Fibroblast of skin of right quadriceps (primary cell): ENCODE results near the gene CZIB.
"Not testable (repeated sequence)": the region's sequence is repeated elsewhere in the genome, so short reads cannot be mapped to it uniquely, and the experiment has no call there.

Source experiments
- DNase-seq: peaks from one replicate; pipeline ENCODE4 v3.0.0-alpha.2; 2013

Gene CZIB

DNA sequence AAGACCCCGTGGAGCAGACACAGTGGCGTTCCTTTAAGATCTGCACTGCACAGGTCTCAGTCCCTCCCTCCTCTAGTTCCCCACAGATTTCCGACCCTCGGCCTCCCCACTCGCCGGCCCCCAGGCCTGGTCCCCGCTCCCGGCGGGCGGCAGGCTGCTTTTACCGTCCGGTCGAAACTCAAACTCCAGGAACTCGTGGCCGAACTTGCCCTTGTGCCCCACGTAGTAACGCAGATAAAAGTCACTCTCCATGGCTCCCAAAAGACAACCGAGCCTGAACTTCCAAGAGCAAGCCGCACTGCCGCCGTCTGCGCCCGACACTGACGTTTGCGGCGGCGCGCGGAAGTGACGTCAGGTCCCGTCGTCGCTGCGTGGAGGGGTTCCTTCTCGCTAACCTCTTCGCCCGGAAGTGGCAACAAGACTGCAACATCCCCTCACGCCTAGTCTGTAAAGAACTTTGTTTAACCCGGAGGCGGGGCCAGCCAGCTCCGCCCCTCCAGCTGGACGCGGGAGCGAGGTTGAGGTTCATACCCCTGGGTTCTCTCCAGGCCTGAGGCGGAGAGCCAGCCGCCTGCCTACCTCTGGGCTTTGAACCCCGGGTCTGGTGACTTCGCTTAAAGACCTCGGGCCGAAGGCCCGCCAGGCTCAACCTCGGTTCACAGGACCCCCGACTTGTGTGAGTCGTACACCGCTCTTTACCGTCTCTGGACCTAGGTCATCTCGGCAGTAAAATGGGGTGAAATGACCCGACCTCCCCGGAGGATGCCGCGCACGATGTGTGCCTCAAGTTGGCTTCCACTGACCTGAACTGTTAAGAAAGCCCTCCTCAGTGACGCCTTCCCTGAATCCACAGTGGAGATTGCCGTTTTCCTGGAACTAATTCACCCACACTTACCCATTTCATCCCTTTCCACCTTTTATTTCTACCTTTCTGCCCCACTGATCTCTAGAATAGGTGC is 18.0 kb upstream of the CZIB start, which contains the start of gene MAGOH:
Gene MAGOH (minus strand): TSS at position 322 of the 959 bp plus-strand sequence. CDS start 70 bp downstream, at position 252.
- peak; percentile 96 for DNase-seq

GRCh38 chr1:53237638-53238037 is 17.2 kb upstream of the CZIB start:
- DNase-seq: no peak

DNA sequence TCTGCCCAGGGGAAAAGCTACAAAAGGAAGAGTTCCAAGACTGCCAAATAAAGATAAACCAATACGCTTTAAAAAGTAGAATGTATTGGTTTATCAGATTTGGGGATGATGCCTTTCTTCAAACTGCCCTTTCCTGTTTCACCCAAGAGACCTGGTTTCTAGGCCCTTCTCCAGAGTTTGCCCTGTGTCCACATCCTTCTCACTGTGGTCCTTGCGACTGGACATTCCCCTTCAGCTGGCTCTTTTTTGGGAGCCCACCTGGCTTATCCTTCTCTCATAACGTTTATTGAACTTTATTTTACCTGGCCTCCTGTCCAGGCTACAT is 490 bp upstream of the CZIB start:
- DNase-seq: no peak

DNA sequence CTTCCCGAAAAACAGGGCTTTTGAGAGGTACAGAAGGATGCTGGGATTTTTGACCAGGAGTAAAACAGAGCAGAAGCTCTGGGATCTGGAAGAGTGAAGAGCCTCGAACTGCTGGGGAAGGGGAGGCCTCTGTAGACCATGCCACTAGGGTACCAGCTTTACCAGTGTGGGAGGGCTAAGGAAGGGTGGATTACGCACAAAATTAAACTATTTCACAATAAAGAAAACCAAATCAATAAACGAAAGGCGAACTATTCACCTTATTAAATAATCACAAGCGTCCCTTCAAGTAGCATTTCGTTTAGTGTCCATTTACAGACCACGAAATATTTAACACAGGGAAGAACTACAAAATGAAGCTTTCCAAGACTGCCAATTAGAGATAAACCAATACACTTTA is 723 bp downstream of the CZIB start:
- DNase-seq: no peak

DNA sequence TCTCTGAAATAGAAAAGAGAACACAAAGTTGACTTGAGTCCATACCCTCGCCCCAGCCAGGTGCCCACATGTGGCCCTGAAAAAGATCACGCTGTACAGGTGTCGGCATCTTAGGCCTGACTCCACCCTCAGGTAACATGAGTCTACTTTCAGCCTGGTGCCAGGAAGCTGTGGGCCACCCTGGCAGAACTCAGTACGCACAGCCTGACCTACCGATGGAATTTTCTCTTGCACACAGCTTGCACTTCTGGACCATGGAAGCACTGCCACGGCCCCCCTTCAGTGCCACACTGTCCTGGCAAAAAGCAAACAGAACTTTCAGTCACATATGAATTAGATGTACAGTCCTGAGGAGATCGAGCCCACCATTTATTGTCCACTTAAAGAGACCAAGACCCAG is 2.2 kb downstream of the CZIB start:
- no peak for DNase-seq

DNA sequence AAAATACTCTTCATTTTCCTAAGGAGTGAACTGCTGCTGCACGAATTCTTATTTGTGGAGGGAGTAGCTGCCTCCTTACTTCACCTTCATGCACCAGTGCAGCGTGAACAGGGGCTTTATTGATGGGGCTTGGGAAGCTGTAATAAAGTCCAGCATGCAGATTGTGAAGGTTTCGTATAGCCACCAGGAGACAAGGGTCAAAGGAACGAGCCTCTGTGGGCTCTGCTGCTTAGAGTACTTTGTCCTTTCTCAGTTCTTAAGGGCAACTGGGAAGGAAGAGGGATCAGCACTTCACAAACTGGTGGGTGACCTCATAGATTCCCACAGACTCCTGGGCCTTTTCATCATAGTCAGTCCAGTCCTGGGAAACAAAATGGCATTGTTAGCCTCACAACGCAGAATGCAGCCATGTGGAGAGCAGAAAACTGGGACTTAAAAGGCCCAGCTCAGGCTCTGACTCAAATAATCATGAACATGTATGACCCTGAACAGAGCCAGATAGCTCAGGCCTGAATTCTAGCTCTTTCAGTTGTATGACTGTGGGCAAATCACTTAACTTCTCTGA is 6.0 kb downstream of the CZIB start:
- DNase-seq: no peak

DNA sequence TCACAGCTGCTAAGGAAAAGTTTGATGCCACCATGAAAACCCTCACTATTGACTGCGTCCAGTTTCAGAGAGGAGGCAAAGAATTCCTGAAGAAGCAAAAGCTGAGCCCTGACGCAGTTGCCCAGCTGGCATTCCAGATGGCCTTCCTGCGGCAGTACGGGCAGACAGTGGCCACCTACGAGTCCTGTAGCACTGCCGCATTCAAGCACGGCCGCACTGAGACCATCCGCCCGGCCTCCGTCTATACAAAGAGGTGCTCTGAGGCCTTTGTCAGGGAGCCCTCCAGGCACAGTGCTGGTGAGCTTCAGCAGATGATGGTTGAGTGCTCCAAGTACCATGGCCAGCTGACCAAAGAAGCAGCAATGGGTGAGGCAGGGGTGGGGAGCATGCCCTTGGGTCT is 9.5 kb downstream of the CZIB start:
- DNase-seq: no peak

- no peak for DNase-seq
These were observed 10.1 kb downstream of the CZIB start for GRCh38 chr1:53210352-53210751.

DNA sequence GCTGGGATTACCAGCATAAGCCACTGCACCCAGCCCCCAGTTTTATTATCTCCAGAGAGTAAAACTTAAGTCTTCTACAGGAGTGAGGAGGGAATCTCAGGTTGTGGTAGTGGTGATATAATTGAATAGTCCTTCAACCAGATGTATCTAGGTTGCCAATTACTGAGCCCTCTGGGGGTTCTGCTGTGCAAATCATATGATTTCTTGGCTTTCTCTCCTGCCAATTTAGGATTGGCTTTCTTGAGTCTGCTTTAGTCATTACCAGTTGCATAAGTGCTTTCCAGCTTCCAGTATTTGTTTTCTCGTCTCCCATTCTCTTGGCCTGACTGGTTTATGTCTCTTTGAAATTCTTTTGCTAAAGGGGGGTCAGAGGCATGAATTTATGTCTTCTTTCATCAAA is 12.7 kb downstream of the CZIB start:
- no peak for DNase-seq

DNA sequence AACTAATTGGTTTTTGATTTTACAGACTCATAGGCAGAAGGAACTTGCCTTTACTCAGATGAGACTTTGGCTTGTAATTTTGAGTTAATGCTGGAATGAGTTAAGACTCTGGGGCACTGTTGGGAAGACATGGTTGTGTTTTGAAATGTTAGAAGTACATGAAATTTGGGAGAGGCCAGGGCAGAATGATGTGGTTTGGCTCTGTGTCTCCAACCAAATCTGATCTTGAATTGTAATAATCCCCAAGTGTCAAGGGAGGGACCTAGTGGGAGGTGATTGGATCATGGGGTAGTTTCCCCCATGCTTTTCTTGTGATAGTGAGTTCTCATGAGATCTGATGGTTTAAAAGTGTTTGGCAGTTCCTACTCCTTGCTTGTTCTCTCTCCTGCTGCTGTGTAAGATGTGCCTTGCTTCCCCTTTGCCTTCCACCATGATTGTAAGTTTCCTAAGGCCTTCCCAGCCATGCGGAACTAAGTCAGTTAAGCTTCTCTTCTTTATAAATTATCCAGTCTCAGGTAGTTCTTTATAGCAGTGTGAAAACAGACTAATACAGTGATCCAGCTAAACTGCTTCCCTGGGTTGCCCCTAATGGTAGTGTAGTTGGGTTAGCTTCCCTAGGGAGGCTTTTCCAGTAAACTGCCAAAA is 13.6 kb downstream of the CZIB start:
- no peak for DNase-seq

GRCh38 chr1:53206083-53206685 is 14.2 kb downstream of the CZIB start:
- not testable (repeated sequence) for DNase-seq

DNA sequence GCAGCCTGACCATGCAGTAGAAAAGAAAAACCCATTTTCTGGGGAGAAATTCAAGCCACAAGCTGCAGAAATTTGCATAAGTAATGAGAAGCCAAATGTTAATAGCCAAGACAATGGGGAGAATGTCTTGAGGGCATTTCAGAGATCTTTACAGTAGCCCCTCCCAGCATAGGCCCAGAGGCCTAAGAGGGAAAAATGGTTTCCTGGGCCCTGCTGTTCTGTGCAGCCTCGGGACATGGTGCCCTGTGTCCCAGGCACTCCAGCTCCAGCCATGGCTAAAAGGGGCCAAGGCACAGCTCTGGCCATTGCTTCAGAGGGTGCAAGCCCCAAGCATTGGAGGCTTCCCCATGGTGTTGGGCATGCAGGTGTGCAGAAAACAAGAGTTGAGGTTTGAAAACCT is 14.9 kb downstream of the CZIB start:
- not testable (repeated sequence) for DNase-seq

DNA sequence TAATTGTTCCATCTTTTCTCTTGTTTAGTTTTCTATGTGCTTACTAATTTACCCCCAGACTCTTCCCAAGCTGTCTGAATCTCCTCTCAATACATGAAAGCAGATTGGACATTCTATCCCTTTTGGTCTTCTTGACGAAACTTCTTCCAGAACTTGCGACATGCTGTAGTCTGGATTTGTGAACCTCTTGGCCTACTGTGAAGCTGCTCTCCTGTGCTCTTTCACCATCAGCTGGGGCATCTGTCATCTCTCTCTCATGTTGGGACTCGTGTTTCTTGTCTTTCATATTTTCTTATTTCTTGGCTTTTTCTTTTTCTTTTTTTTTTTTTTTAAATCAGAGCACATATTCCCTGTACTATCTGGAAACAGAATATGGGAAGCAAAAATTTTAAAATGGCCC is 17.0 kb downstream of the CZIB start:
- no peak for DNase-seq

GRCh38 chr1:53198241-53198651 is 22.2 kb downstream of the CZIB start:
- peak; percentile 78 for DNase-seq

DNA sequence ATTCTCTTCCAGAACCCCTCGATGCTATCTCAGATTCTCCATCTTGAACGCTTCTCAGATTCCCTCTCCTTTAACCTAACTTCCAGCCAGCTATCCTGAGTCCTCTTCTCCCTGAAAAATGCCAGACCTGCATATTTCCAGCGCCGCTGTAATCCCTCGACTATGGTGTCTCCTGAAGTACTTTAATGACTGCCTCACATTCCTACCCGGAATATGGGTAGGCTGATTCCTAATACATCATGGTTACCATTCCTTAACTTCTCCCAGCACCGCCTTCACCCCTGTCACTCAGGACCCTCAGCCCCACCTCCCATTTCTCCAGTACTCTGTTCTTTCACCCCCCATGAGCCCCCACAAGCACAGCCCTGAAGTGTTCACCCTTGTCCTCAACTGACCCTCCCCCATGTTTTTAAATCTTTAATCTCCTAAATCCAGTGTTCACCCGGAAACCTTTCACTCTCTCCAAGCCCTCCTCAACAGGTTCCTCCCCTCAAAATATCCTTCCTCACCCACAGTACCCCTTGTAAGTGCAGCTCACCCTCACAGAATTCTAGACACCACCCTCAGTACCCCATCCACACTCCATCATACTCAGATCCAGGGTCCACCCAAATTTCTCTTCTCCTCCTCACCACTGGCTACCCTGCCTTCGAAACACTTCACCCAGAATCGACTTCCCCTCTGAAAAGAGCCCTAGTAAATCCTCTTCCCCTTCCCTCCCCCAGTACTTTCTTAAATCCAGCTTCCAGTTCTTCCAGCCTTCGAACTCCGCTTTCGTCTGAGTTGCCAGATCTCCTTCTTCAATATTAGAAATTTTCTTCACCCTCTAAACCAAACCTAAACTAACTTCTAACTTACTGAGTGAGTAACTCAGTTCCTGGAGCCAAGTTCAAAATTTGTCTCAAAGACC is 22.9 kb downstream of the CZIB start:
- no peak for DNase-seq

DNA sequence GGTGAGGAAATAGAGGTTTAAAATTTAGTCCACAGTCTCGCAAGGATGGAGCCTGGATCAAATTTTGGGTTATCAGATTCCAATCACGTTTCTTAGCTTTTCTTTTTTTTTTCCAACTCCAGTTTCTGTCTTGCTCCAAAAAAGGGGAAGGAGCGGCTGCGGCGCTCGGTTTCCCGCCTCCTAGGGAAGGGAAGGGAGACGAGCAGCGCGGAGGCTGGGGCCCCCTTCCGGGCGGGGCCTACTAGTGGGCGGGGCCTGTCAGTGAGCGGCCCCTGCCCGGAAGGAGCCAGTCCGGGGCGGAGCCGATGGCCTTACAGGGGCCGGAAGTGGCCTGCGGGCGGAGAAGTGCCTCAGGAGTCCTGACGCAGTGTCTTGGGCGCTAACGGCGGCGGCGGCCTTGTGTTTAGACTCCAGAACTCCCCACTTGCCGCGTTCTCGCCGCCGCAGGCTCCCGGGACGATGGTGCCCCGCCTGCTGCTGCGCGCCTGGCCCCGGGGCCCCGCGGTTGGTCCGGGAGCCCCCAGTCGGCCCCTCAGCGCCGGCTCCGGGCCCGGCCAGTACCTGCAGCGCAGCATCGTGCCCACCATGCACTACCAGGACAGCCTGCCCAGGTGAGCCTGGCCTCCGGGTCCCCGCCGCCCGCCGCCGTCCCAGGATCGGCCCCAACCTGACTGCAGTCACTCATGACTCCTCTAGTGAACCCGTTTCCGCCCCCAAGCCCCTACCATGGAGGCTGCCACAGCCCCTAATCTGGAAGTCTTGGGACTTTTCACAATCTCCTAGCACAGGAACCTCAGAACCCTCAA is 23.7 kb downstream of the CZIB start, which contains the start of gene CPT2:
Gene CPT2 (plus strand): TSS at position 340 of the 806 bp plus-strand sequence. CDS start 120 bp downstream, at position 460.
- peak; percentile 92 for DNase-seq

DNA sequence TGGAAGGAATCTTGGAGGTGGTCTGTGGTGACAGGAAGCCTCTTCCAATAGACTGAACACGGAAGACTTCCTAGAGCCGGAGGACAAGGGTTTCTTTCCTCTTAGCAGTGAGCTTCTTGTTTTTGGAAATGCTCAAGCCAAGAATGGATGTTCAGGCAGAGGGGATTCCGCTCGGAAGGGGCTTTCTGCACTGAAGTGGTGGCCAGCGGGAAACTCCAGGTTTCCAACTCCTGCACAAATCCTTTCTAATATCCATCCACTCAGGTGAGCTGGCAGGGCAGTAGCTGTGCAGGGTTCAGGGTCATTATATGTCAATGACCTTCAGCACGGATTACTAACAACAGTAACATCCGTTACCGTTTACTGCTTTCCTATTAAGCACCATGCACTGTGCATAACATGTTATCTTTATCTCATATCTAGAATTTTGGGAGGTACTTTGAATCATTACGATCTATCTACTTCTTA is 24.4 kb downstream of the CZIB start:
- DNase-seq: no peak

DNA sequence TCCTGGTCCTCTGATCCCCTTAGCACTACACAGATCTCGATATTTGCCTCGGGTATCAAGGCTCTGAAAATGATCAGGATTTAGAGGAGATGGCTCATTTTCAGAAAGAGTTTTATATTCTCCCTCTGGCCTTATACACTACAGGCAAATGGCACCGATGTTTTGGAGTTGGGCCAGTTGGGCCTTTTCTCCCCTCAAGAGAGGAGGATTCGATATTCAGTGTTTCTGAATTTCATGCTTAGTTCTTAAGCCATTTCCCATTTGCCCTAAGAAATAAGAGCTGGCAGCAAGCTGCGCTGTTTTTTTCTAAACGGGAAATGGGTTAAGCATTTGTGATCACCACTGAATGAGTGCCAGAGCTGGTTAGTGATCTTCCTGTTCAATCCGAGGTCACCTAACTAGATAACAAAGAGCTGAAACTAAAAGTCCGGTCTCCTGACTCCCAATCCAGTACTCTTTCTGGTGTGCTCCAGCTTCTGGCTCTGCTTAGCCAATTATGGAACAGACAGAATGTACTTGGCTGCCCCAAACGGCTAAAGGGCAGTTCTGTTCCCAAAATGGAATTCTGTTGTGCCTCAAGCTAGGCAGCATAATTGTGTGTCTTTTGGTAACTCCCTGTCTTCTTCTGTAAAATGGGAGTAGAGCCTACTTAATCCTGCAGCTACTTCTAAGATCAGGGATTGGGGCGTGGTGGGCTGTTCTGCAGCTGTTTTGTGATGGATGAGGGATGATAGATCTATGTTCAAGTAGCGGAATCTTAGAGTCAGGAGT is 25.0 kb downstream of the CZIB start:
- DNase-seq: no peak

DNA sequence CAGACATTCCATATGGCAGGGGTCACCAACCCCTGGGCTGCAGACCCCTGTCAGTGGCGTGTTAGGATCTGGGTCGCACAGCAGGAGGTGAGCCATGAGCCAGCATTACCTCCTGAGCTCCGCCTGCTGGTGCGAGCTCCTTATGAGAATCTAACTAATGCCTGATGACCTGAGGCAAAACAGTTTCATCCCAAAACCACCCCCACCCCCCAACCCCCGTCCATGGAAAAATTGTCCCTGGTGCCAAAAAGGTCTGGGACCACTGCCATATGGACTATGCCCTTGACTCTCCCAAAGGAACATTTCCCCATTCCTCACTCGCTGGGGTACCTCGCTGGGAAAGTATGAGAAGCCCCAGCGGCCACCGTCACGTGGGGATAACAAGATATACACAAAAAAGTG is 30.2 kb downstream of the CZIB start:
- DNase-seq: no peak

DNA sequence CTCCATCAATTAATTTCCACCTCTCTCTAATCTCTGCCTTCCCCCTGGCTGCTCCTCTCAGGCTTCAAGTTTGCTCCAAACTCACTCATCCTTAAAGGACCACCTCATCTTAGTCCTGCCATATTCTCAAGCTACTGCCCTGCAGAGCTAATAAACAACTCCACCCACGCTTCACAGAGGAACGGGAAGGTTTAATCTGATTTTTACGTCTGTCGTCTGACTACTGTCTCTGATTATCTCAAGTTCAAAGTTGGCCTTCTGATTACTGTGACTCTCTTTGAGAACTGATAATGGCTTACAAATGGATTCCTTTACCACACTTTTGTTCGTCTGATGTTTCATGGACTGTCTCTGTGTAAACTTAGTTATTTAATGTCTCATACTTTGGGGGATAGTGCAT is 31.4 kb downstream of the CZIB start:
- no peak for DNase-seq
